ENCODE data around the gene ACOT13. TPM values are rescaled to one million over a fixed set of nuclear protein-coding genes. Genes with fewer than 3 reads are reported as not detected.

The ACOT13 gene
- total and polyA plus RNA-seq, 2 of the 8 experiments (the other 6 are each of a cell fraction or from before 2014, with no cell fraction given), result 27.6 to 40.6 TPM

DNA sequence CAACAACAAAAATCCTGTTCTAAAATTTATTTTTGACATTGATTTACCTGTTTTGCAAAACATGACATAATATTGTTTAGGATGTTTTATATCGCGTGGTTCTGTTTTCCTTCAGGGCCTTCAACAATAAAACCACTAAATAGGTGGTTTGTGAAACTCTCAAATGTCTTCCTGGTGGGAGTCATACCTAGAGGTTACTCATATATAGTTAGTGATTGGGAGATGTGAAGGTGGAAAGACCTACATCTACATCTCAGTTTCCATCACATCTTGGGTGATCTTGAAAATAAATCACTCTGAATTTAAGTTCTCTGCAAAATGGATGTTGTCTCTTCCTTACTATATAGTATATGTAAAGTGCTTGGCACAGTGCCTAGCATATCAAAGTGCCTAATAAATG is 29.2 kb downstream of the ACOT13 start (continued):
- TF ChIP-seq, protein P1, sequence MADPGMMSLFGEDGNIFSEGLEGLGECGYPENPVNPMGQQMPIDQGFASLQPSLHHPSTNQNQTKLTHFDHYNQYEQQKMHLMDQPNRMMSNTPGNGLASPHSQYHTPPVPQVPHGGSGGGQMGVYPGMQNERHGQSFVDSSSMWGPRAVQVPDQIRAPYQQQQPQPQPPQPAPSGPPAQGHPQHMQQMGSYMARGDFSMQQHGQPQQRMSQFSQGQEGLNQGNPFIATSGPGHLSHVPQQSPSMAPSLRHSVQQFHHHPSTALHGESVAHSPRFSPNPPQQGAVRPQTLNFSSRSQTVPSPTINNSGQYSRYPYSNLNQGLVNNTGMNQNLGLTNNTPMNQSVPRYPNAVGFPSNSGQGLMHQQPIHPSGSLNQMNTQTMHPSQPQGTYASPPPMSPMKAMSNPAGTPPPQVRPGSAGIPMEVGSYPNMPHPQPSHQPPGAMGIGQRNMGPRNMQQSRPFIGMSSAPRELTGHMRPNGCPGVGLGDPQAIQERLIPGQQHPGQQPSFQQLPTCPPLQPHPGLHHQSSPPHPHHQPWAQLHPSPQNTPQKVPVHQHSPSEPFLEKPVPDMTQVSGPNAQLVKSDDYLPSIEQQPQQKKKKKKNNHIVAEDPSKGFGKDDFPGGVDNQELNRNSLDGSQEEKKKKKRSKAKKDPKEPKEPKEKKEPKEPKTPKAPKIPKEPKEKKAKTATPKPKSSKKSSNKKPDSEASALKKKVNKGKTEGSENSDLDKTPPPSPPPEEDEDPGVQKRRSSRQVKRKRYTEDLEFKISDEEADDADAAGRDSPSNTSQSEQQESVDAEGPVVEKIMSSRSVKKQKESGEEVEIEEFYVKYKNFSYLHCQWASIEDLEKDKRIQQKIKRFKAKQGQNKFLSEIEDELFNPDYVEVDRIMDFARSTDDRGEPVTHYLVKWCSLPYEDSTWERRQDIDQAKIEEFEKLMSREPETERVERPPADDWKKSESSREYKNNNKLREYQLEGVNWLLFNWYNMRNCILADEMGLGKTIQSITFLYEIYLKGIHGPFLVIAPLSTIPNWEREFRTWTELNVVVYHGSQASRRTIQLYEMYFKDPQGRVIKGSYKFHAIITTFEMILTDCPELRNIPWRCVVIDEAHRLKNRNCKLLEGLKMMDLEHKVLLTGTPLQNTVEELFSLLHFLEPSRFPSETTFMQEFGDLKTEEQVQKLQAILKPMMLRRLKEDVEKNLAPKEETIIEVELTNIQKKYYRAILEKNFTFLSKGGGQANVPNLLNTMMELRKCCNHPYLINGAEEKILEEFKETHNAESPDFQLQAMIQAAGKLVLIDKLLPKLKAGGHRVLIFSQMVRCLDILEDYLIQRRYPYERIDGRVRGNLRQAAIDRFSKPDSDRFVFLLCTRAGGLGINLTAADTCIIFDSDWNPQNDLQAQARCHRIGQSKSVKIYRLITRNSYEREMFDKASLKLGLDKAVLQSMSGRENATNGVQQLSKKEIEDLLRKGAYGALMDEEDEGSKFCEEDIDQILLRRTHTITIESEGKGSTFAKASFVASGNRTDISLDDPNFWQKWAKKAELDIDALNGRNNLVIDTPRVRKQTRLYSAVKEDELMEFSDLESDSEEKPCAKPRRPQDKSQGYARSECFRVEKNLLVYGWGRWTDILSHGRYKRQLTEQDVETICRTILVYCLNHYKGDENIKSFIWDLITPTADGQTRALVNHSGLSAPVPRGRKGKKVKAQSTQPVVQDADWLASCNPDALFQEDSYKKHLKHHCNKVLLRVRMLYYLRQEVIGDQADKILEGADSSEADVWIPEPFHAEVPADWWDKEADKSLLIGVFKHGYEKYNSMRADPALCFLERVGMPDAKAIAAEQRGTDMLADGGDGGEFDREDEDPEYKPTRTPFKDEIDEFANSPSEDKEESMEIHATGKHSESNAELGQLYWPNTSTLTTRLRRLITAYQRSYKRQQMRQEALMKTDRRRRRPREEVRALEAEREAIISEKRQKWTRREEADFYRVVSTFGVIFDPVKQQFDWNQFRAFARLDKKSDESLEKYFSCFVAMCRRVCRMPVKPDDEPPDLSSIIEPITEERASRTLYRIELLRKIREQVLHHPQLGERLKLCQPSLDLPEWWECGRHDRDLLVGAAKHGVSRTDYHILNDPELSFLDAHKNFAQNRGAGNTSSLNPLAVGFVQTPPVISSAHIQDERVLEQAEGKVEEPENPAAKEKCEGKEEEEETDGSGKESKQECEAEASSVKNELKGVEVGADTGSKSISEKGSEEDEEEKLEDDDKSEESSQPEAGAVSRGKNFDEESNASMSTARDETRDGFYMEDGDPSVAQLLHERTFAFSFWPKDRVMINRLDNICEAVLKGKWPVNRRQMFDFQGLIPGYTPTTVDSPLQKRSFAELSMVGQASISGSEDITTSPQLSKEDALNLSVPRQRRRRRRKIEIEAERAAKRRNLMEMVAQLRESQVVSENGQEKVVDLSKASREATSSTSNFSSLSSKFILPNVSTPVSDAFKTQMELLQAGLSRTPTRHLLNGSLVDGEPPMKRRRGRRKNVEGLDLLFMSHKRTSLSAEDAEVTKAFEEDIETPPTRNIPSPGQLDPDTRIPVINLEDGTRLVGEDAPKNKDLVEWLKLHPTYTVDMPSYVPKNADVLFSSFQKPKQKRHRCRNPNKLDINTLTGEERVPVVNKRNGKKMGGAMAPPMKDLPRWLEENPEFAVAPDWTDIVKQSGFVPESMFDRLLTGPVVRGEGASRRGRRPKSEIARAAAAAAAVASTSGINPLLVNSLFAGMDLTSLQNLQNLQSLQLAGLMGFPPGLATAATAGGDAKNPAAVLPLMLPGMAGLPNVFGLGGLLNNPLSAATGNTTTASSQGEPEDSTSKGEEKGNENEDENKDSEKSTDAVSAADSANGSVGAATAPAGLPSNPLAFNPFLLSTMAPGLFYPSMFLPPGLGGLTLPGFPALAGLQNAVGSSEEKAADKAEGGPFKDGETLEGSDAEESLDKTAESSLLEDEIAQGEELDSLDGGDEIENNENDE (IDR thresholded peaks at IDR 0.05; ENCODE audit: insufficient replicate concordance, low read length), result no peak
- TF ChIP-seq POU5F1 (IDR thresholded peaks at IDR 0.05; ENCODE audit: low read depth, low read length) (no peak), SAP30 (IDR thresholded peaks at IDR 0.05; ENCODE audit: insufficient read depth, insufficient replicate concordance, low read length) (no peak), RNF2 (IDR thresholded peaks at IDR 0.05; ENCODE audit: borderline replicate concordance, low read depth, low read length, missing control alignments, poor library complexity, severe bottlenecking) (no peak), EP300 (IDR thresholded peaks at IDR 0.05; ENCODE audit: borderline replicate concordance in 1 of 2, low read depth in 2 of 2, low read length in 2 of 2) (no peak), RAD21 (IDR thresholded peaks at IDR 0.05 in 1 of 2, conservative IDR thresholded peaks at IDR 0.05 in 1 of 2; ENCODE audit: low read depth in 2 of 2, low read length in 2 of 2) (no peak), KDM1A (IDR thresholded peaks at IDR 0.05; ENCODE audit: borderline replicate concordance, low read length) (no peak), RFX5 (IDR thresholded peaks at IDR 0.05; ENCODE audit: borderline replicate concordance, low read depth, low read length) (no peak)
- TF ChIP-seq, protein P2, sequence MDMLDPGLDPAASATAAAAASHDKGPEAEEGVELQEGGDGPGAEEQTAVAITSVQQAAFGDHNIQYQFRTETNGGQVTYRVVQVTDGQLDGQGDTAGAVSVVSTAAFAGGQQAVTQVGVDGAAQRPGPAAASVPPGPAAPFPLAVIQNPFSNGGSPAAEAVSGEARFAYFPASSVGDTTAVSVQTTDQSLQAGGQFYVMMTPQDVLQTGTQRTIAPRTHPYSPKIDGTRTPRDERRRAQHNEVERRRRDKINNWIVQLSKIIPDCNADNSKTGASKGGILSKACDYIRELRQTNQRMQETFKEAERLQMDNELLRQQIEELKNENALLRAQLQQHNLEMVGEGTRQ (IDR thresholded peaks at IDR 0.05; ENCODE audit: low read length), result no peak
